K562 (cell line): Measurements from ENCODE around the gene CARD14. TPM values are rescaled to one million over a fixed set of nuclear protein-coding genes. Genes with fewer than 3 reads are reported as not detected.
A peak's percentile ranks its signal among the peaks of the same experiment; 100 is the strongest.

ENCODE experiments used
- ELF4 ChIP-seq: fragments of 450-650 bp; formaldehyde crosslinking; IDR thresholded peaks from 2 replicates; pipeline ENCODE4 v1.4.0; 2022; ENCODE audit warnings: missing genetic modification characterization
- KLF13 ChIP-seq: fragments of 450-650 bp; IDR thresholded peaks from 2 replicates; pipeline ENCODE4 v1.6.1; 2016; ENCODE audit warnings: missing genetic modification characterization, low read depth, mild to moderate bottlenecking, missing compliant biosample characterization, moderate library complexity, borderline replicate concordance
- MYC ChIP-seq, 2 experiments: fragments of 250-450 bp in 1 of 2; sonication (Bioruptor Pico) in 1 of 2; IDR thresholded peaks; 2 replicates each; pipeline versions ENCODE4 v1.5.1 to v1.6.1; 2012 to 2021; ENCODE audit warnings: low read depth in 2 of 2, borderline replicate concordance in 1 of 2, improper control_type of control experiment in 1 of 2, low read length in 1 of 2, mild to moderate bottlenecking in 1 of 2, moderate library complexity in 1 of 2
- POLR2AphosphoS5 ChIP-seq: IDR thresholded peaks from 2 replicates; pipeline ENCODE4 v1.6.1; 2011; ENCODE audit warnings: mild to moderate bottlenecking, low read depth, low read length, moderate library complexity; ENCODE audit not compliant: control insufficient read depth, insufficient read depth
- PPARD ChIP-seq: fragments of 250-450 bp; sonication (Bioruptor Pico); IDR thresholded peaks from 2 replicates; pipeline ENCODE4 v1.8.0; 2022; ENCODE audit warnings: inconsistent platforms, mild to moderate bottlenecking, moderate library complexity
- RHOXF2B ChIP-seq: fragments of 250-450 bp; sonication (Bioruptor Pico); conservative IDR thresholded peaks from 2 replicates; pipeline ENCODE4 v1.5.1; 2021
- SIN3A ChIP-seq, 2 experiments: fragments of 150-350 bp in 1 of 2; IDR thresholded peaks; 2 replicates each; pipeline ENCODE4 v1.6.1; 2011 to 2016; ENCODE audit warnings: borderline replicate concordance in 2 of 2, low read depth in 2 of 2, low read length in 2 of 2, mild to moderate bottlenecking in 2 of 2, moderate library complexity in 2 of 2; ENCODE audit not compliant: control insufficient read depth in 1 of 2
- SIX5 ChIP-seq, 2 experiments: IDR thresholded peaks; 2 replicates each; pipeline ENCODE4 v1.6.1; 2011; ENCODE audit warnings: low read length in 2 of 2, borderline replicate concordance in 1 of 2, low read depth in 1 of 2, mild to moderate bottlenecking in 1 of 2, moderate library complexity in 1 of 2; ENCODE audit not compliant: insufficient read depth in 1 of 2
- SREBF1 ChIP-seq: fragments of 150-350 bp; IDR thresholded peaks from 2 replicates; pipeline ENCODE4 v1.6.1; 2014; ENCODE audit warnings: antibody characterized with exemption, low read depth, low read length, borderline replicate concordance
- TAF1 ChIP-seq: IDR thresholded peaks from 2 replicates; pipeline ENCODE4 v1.6.1; 2011; ENCODE audit warnings: mild to moderate bottlenecking, low read length, moderate library complexity; ENCODE audit not compliant: insufficient read depth, control insufficient read depth, severe bottlenecking; ENCODE audit errors: extremely low read depth
- TCF7 ChIP-seq: sonication (generic); IDR thresholded peaks from 2 replicates; pipeline ENCODE4 v1.6.1; 2016; ENCODE audit warnings: antibody characterized with exemption, borderline replicate concordance
- ZNF224 ChIP-seq: sonication (generic); formaldehyde crosslinking; IDR thresholded peaks from 2 replicates; pipeline ENCODE4 v1.8.0; 2022; ENCODE audit warnings: mild to moderate bottlenecking, missing genetic modification reagents
- ZNF431 ChIP-seq: sonication (generic); formaldehyde crosslinking; IDR thresholded peaks from 2 replicates; pipeline ENCODE4 v1.8.0; 2022; ENCODE audit warnings: mild to moderate bottlenecking, missing genetic modification reagents
- polyA plus RNA-seq, 8 experiments: library from polyadenylated mRNA; depleted of rRNA in 4 of 8; stranded (reverse) in 5 of 8; unstranded in 3 of 8; fragments of >200 nt; fragmentation: Nextera tagmentation in 2 of 8; fragmentation: Illumina TruSeq in 1 of 8; extraction: Ambion mirVana in 2 of 8; extraction: Trizol in 1 of 8; gene quantifications; 2 replicates each; pipeline versions ENCODE4 v1.2.1 to v1.2.3, GENCODE V29; 2011 to 2014; ENCODE audit warnings: inconsistent platforms in 1 of 8, missing spikeins in 1 of 8
- total RNA-seq, 7 experiments: library from RNA; depleted of rRNA in 6 of 7; stranded (reverse); fragments of >200 nt in 6 of 7; fragmentation: Illumina TruSeq in 2 of 7; extraction: Trizol in 2 of 7; gene quantifications; 2 replicates each; pipeline versions ENCODE4 v1.2.1 to v1.2.3, GENCODE V29; 2011 to 2021; ENCODE audit warnings: low replicate concordance in 1 of 7
- TF ChIP-seq, protein P1 (sequence below): sonication (generic); formaldehyde crosslinking; IDR thresholded peaks from 2 replicates; pipeline ENCODE4 v1.8.0; 2022; ENCODE audit warnings: mild to moderate bottlenecking, missing genetic modification reagents
- TF ChIP-seq, protein P2 (sequence below): fragments of 450-650 bp; formaldehyde crosslinking; IDR thresholded peaks from 2 replicates; pipeline ENCODE4 v1.4.0; 2020; ENCODE audit warnings: mild to moderate bottlenecking, moderate library complexity
- TF ChIP-seq, protein P3 (sequence below): IDR thresholded peaks from 2 replicates; pipeline ENCODE4 v1.6.1; 2014; ENCODE audit warnings: antibody characterized with exemption
- TF ChIP-seq, protein P4 (sequence below): sonication (generic); formaldehyde crosslinking; IDR thresholded peaks from 2 replicates; pipeline ENCODE4 v1.8.1; 2023; ENCODE audit warnings: mild to moderate bottlenecking, missing genetic modification reagents
- TF ChIP-seq, protein P5 (sequence below): fragments of 250-450 bp; sonication (Bioruptor Pico); IDR thresholded peaks from 2 replicates; pipeline ENCODE4 v1.4.0; 2020; ENCODE audit warnings: mild to moderate bottlenecking

CARD14 gene
- total and polyA plus RNA-seq, 9 of the 15 experiments (the other 6 are each of a cell fraction or from before 2014, with no cell fraction given) = not detected

DNA sequence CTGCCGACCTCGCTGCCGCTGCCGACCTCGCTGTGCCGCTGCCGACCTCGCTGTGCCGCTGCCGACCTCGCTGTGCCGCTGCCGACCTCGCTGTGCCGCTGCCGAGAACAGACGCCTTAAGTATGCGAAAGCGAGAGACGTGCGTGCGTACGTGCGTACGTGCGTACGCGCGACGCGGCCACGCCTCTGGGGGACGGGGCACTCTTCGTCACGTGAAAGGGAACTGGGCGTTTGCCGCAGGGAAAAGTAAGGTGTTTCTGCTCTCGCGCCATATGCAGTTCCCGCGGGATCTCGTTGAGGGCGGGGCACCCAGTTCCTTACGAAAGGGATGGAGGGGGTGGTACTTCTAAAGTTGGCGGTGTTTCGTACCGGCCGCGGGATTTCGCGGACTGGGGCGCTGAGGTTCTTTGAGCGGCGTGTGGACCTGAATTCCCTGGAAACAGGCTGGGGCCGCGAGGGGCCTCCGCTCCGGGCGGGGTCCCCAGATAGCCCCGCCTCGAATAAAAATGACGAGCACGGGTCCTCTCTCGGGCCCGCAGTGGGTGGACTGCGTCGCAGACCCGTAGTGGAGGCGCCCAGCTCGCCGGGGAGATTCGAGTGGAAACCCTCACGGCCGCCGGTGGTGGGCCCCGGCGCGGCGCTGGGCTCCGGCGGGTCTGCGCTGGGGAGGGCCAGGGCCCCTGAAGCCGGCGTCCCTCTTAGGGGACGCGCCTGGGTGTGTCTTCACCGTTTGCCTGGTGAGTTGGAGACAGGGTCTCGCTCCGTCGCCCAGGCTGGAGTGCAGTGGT lies 22.6 kb upstream of the CARD14 start, which contains the start of gene EIF4A3 (continued):
- TF ChIP-seq, protein P1, sequence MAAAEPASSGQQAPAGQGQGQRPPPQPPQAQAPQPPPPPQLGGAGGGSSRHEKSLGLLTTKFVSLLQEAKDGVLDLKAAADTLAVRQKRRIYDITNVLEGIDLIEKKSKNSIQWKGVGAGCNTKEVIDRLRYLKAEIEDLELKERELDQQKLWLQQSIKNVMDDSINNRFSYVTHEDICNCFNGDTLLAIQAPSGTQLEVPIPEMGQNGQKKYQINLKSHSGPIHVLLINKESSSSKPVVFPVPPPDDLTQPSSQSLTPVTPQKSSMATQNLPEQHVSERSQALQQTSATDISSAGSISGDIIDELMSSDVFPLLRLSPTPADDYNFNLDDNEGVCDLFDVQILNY (CRISPR knock-in tag) = no peak
- no peak for TF ChIP-seq ELF4
- peak; percentile 62 for TF ChIP-seq POLR2AphosphoS5
- TF ChIP-seq, protein P2, sequence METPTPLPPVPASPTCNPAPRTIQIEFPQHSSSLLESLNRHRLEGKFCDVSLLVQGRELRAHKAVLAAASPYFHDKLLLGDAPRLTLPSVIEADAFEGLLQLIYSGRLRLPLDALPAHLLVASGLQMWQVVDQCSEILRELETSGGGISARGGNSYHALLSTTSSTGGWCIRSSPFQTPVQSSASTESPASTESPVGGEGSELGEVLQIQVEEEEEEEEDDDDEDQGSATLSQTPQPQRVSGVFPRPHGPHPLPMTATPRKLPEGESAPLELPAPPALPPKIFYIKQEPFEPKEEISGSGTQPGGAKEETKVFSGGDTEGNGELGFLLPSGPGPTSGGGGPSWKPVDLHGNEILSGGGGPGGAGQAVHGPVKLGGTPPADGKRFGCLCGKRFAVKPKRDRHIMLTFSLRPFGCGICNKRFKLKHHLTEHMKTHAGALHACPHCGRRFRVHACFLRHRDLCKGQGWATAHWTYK (CRISPR knock-in tag) = peak; percentile 47; the same call in 1 of the 2 replicates
- no peak for TF ChIP-seq RHOXF2B (CRISPR knock-in tag)
- TF ChIP-seq PPARD (CRISPR knock-in tag) = no peak
- TF ChIP-seq SIN3A (IDR thresholded peaks at IDR 0.05; ENCODE audit: borderline replicate concordance in 2 of 2, control insufficient read depth in 1 of 2, low read depth in 2 of 2, low read length in 2 of 2) = peak; percentile 5 to 76; a peak in 2 of 4 replicates
- TF ChIP-seq SREBF1 = no peak
- TF ChIP-seq, protein P3, sequence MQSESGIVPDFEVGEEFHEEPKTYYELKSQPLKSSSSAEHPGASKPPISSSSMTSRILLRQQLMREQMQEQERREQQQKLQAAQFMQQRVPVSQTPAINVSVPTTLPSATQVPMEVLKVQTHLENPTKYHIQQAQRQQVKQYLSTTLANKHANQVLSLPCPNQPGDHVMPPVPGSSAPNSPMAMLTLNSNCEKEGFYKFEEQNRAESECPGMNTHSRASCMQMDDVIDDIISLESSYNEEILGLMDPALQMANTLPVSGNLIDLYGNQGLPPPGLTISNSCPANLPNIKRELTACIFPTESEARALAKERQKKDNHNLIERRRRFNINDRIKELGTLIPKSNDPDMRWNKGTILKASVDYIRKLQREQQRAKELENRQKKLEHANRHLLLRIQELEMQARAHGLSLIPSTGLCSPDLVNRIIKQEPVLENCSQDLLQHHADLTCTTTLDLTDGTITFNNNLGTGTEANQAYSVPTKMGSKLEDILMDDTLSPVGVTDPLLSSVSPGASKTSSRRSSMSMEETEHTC = peak; percentile 87
- peak; percentile 78; the same call in 1 of the 2 replicates for TF ChIP-seq MYC (IDR thresholded peaks at IDR 0.05; ENCODE audit: low read depth, low read length)
- no peak; the same call in 1 of the 2 replicates for TF ChIP-seq MYC (CRISPR knock-in tag; IDR thresholded peaks at IDR 0.05; ENCODE audit: borderline replicate concordance, low read depth)
- no peak for TF ChIP-seq ZNF224
- TF ChIP-seq, protein P4, sequence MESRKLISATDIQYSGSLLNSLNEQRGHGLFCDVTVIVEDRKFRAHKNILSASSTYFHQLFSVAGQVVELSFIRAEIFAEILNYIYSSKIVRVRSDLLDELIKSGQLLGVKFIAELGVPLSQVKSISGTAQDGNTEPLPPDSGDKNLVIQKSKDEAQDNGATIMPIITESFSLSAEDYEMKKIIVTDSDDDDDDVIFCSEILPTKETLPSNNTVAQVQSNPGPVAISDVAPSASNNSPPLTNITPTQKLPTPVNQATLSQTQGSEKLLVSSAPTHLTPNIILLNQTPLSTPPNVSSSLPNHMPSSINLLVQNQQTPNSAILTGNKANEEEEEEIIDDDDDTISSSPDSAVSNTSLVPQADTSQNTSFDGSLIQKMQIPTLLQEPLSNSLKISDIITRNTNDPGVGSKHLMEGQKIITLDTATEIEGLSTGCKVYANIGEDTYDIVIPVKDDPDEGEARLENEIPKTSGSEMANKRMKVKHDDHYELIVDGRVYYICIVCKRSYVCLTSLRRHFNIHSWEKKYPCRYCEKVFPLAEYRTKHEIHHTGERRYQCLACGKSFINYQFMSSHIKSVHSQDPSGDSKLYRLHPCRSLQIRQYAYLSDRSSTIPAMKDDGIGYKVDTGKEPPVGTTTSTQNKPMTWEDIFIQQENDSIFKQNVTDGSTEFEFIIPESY = no peak
- peak; percentile 83 for TF ChIP-seq KLF13 (tag)
- peak; percentile 72 for TF ChIP-seq TAF1
- TF ChIP-seq, protein P5, sequence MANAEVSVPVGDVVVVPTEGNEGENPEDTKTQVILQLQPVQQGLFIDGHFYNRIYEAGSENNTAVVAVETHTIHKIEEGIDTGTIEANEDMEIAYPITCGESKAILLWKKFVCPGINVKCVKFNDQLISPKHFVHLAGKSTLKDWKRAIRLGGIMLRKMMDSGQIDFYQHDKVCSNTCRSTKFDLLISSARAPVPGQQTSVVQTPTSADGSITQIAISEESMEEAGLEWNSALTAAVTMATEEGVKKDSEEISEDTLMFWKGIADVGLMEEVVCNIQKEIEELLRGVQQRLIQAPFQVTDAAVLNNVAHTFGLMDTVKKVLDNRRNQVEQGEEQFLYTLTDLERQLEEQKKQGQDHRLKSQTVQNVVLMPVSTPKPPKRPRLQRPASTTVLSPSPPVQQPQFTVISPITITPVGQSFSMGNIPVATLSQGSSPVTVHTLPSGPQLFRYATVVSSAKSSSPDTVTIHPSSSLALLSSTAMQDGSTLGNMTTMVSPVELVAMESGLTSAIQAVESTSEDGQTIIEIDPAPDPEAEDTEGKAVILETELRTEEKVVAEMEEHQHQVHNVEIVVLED (CRISPR knock-in tag) = peak; percentile 100
- no peak for TF ChIP-seq ZNF431 (CRISPR knock-in tag)
- TF ChIP-seq SIX5 (IDR thresholded peaks at IDR 0.05; ENCODE audit: borderline replicate concordance in 1 of 2, insufficient read depth in 1 of 2, low read depth in 1 of 2, low read length in 2 of 2) = no peak
- peak; percentile 3; the same call in 1 of the 2 replicates for TF ChIP-seq TCF7
